Left lung (tissue), 10 donors: Measurements from ENCODE around the gene C2orf72. TPM values are rescaled to one million over a fixed set of nuclear protein-coding genes. Genes with fewer than 3 reads are reported as not detected.

Experiments
- ATAC-seq: fragments of 200-7000 bp; cut with Tn5 transposase; one replicate; pipeline ENCODE4 v1.9.1; 2020; ENCODE audit warnings: moderate library complexity
- DNase-seq, 4 donors: peaks; one replicate each; pipeline ENCODE4 v3.0.0-alpha.2; 2013 to 2020
- H3K27ac ChIP-seq, 2 donors: fragments of 200-600 bp; sonication (generic) in 1 of 2; one replicate each; pipeline versions ENCODE4 v1.5.0 to v1.8.0; 2020 to 2021
- H3K27me3 ChIP-seq, 2 donors: fragments of 200-600 bp; sonication (generic) in 1 of 2; one replicate each; pipeline versions ENCODE4 v1.5.0 to v1.8.0; 2020 to 2021
- H3K36me3 ChIP-seq, 2 donors: fragments of 200-600 bp; sonication (generic) in 1 of 2; one replicate each; pipeline versions ENCODE4 v1.5.0 to v1.8.0; 2020 to 2021
- H3K4me1 ChIP-seq, 2 donors: fragments of 200-600 bp; one replicate each; pipeline ENCODE4 v1.8.0; 2021
- H3K4me3 ChIP-seq, 2 donors: fragments of 200-600 bp; sonication (generic) in 1 of 2; one replicate each; pipeline versions ENCODE4 v1.5.0 to v1.8.0; 2020 to 2021; ENCODE audit warnings: mild to moderate bottlenecking in 1 of 2
- H3K9me3 ChIP-seq, 2 donors: fragments of 200-600 bp; sonication (generic) in 1 of 2; one replicate each; pipeline versions ENCODE4 v1.5.0 to v1.8.0; 2020 to 2021
- CTCF ChIP-seq, 2 donors: fragments of 200-600 bp; sonication (generic) in 1 of 2; IDR thresholded peaks; one replicate each; pipeline versions ENCODE4 v1.5.0 to v1.8.0; 2021; ENCODE audit warnings: antibody characterized with exemption in 2 of 2
- intact Hi-C, 2 donors: fragments of 100-400 bp; cut with DNase I; formaldehyde crosslinking; loops; one replicate each; pipeline versions ENCODE4 v1.11.2 to v1.14.2; 2022
- polyA plus RNA-seq, 6 donors: library from polyadenylated mRNA; unstranded; fragments of 120-200 nt; gene quantifications; one replicate each; pipeline ENCODE4 v1.2.1, GENCODE V29; 2013; ENCODE audit not compliant: insufficient read length in 6 of 6
- total RNA-seq, 2 donors: library from RNA; stranded (reverse); fragmentation: NEBNext Ultra II Directional; extraction: Animal tissue kit (Norgen Biotek cat#: 25700); gene quantifications; one replicate each; pipeline ENCODE4 v1.2.1, GENCODE V29; 2021
- donor health status: DM: no; HTN: yes; CAD: no.
- donor health status: DM: no; HTN: no; CAD: no.

C2orf72 gene
- total and polyA plus RNA-seq, 8 donors = 0.21 to 1.1 (median 0.53) TPM

GRCh38 chr2:231032575-231033140 is 4.7 kb upstream of the C2orf72 start:
- intact Hi-C loops = no loop called here
- no peak for DNase-seq
- no peaks in the 10 kb centered on the region for H3K4me1 ChIP-seq
- H3K27me3 ChIP-seq = peaks cover 23 to 56% of the 10 kb centered on the region in 2 donors
- H3K4me3 ChIP-seq = no peak overlapping the region
- no peaks in the 10 kb centered on the region for H3K36me3 ChIP-seq
- no peaks in the 10 kb centered on the region for H3K9me3 ChIP-seq
- H3K27ac ChIP-seq = no peak overlapping the region
- no peak for TF ChIP-seq CTCF (IDR thresholded peaks at IDR 0.05)
- no peak for ATAC-seq

GRCh38 chr2:231033147-231034132 is 3.9 kb upstream of the C2orf72 start:
- peaks cover 28 to 62% of the 10 kb centered on the region in 2 donors for H3K27me3 ChIP-seq
- TF ChIP-seq CTCF (IDR thresholded peaks at IDR 0.05) = no peak
- peaks cover 0 to 3% of the 10 kb centered on the region in 2 donors for H3K4me1 ChIP-seq
- H3K4me3 ChIP-seq = no peak overlapping the region
- ATAC-seq (no peak), DNase-seq (no peak)
- intact Hi-C loops = no loop called here
- no peak overlapping the region for H3K27ac ChIP-seq
- H3K36me3 ChIP-seq = no peaks in the 10 kb centered on the region
- no peaks in the 10 kb centered on the region for H3K9me3 ChIP-seq

- Histone ChIP-seq H3K9me3 (no peaks in the 10 kb centered on the region), H3K36me3 (no peaks in the 10 kb centered on the region), H3K4me1 (peaks cover 0 to 3% of the 10 kb centered on the region in 2 donors), H3K27me3 (peaks cover 37 to 72% of the 10 kb centered on the region in 2 donors), H3K27ac (no peak overlapping the region), H3K4me3 (no peak overlapping the region)
- TF ChIP-seq CTCF (IDR thresholded peaks at IDR 0.05) = no peak
- ATAC-seq (no peak), DNase-seq (no peak)
- intact Hi-C loops = no loop called here
Observed at GRCh38 chr2:231034291-231034882, 2.9 kb upstream of the C2orf72 start.

GRCh38 chr2:231036131-231036530 is 1.2 kb upstream of the C2orf72 start:
- H3K36me3 ChIP-seq = no peaks in the 10 kb centered on the region
- no peaks in the 10 kb centered on the region for H3K9me3 ChIP-seq
- H3K27ac ChIP-seq = no peak overlapping the region
- peaks cover 0 to 3% of the 10 kb centered on the region in 2 donors for H3K4me1 ChIP-seq
- intact Hi-C loops = no loop called here
- TF ChIP-seq CTCF (IDR thresholded peaks at IDR 0.05) = no peak
- H3K4me3 ChIP-seq = no peak overlapping the region
- ATAC-seq (no peak), DNase-seq (no peak)
- H3K27me3 ChIP-seq = peaks cover 46 to 89% of the 10 kb centered on the region in 2 donors
